GM12892 (cell line): ENCODE measurements around the gene CD8B2.
"Not testable (repeated sequence)": the region's sequence is repeated elsewhere in the genome, so short reads cannot be mapped to it uniquely, and the experiment has no call there.

Experiments
- POLR2A ChIP-seq: IDR thresholded peaks from 2 replicates; pipeline ENCODE4 v1.6.1; 2011; ENCODE audit warnings: low read depth, low read length, control low read depth
- TAF1 ChIP-seq: IDR thresholded peaks from 2 replicates; pipeline ENCODE4 v1.6.1; 2011; ENCODE audit warnings: low read depth, mild to moderate bottlenecking, control low read depth, low read length, borderline replicate concordance

- not testable (repeated sequence) for TF ChIP-seq POLR2A, TAF1
Measured at GRCh38 chr2:106489701-106490100, 2.5 kb downstream of the CD8B2 start.
